DMS53 treated with DMSO at 0.1 percent for 48 hours (cell line): ENCODE measurements around the gene DOCK4.

Experiments
- DNase-seq: peaks from one replicate; lab custom pipeline; 2025; ENCODE audit not compliant: unreplicated experiment; lab: John Stamatoyannopoulos, UW

DOCK4 gene

DNA sequence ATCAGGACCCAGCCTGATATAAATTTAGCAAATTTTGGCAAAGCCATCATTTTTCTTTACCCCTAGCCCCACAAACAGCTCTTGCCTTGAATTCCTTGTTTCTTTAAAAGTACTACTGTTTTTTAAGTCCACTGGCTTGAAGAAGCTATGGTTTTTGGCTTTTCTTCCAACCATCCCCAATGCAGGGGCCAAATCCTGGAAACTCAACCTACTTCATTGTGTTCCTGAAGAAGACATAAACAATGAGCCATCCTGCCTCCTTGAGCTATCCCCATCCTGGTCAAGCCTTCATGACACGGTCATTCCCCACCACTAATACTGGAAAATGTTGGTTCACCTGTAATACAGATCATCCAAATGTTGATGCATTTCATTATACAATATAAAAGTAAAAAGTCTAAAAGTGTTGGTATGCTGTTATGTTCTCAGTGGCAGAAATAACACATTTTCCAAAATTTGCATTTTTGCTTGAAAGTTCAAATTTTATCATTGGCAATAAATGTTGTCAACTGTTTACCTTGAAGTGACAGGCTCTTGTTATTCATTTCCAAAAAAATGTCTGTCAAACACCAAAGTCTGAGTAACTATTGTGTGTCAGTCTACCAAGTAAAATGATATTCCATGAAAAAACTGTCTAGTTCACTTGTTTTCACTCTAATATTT is 92.2 kb downstream of the DOCK4 start:
- no peak for DNase-seq

DNA sequence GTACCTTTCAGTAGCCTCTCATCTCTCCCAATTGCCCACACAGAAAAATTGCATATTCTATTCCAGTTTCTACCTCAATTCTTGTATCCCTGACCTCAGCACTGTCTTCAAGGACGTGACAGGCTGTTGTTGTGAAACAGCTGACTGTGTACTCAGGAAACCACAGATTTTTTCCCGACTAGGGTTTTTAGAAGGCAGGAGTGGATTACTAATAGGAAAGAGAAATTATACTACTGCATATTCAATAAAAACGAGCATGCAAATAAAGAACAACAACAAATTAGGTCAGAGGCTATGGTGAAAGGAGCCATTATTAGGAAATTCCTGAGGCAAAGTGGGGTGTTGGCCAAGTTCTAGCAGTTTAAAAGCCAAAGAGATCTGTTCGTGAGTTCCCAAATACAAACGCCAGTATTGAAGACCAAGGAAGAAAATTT is 93.4 kb downstream of the DOCK4 start:
- no peak for DNase-seq

DNA sequence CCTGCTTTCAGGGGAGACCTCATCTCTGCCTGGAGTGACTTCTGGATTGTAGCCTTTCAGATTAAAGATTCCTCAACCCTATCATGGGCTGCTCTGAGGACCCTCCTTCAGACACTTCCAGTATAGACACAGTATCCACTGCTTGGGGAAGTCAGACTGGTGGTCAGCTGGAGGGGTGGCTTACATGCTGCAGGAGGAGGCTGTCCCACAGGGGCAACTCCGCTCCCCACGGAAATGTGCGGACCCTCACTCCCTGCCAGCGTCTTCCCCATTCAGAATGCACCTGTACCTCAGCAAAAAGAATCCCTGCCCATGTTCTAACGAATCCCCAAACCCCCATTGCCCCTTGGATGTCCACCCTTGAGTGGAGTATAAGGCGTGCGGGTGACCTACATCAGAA is 95.5 kb downstream of the DOCK4 start:
- DNase-seq, result no peak

DNA sequence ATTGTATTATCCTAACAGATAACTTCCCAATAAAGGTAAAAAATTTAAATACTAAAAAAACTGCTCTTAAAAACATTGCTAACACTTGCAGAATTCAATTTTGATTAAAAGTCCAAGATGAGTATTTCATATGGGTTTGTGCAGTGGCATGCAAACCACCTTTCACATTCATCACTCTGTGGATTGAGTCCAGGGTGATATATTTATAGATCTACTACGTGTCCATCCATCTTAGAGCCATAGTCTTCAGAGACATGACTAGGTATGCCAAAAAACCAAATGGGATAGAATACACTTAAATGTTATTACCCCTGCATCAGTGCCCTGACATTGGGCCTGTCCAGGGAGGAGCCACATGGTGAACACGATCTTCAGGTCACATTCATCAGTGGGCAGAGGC is 96.0 kb downstream of the DOCK4 start:
- no peak for DNase-seq

DNA sequence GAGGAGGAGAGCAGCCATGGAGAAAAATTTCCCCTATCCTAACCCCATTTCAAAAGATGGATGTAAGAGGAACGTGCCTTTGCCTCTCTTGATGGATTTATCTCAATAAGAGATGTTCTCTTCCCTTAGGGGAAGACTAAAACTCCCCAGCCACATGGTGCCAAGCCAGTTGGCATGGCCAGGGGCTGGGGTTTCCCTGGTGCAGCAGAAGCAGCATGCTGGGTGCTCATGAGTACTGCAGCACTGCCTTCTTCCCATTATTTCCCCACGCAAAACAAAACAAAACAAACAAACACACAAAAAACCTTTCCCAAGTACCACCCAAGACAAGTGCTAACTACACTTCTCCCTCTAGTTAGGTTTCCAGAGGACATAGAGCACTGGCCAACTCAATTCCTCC is 97.2 kb downstream of the DOCK4 start:
- no peak for DNase-seq

DNA sequence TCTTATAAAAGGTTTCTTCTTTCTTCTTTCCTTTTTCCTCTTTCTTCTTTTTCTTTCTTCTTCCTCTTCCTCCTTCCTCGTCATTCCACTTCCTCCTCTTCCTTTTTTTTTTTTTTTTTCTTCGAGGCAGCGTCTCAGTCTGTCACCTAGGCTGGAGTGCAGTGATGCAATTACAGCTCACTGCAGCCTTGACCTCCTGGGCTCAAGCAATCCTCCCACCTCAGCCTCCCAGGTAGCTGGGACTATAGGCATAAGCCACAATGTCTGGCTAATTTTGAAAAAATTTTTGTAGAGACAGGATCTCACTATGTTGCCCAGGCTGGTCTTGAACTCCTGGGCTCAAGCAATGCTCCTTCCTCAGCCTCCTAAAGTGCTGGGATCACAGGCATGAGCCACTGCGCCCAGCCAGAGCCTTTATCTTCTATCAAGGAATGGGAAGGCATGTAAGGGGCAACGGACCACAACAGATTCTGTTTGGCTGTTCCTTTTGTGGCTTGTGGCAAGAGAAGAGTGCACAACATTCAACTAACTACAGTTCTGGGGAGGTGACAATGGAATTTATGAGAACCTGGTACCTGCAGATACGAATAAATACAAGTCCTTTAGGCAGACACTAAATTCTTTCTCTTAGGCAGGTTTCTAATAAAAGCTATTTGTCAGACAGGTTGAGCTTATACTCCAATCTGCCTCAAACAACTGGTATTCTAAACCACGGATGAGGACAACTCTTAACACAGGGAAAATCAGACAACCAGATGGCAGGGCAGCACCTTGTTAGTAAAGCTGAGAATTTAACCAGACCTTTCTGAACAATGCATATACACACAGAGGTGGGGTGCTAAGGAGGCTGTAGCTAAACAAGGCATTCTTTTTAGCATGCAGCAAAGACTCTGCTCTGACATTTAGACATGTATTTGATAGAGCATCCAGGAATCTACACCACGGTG is 100.3 kb downstream of the DOCK4 start:
- DNase-seq, result no peak

DNA sequence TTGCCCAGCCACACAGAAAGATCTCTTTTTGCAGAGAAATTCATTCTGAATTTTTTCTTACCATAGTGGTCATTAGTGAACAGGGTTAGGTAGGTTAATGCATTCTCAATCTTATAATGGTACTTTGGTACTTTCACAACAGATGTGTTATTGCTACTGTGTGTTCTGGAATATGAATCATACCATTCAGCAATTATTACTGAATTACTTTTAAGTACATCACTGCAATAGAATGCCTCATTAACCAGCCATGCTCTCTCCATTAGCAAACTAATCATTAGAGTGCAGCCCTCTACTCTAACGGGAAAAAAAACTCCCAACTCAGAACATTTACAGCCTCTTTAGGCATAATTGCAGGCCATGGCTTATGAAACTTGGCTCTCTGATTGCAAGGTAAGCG is 102.1 kb downstream of the DOCK4 start:
- DNase-seq, result no peak

DNA sequence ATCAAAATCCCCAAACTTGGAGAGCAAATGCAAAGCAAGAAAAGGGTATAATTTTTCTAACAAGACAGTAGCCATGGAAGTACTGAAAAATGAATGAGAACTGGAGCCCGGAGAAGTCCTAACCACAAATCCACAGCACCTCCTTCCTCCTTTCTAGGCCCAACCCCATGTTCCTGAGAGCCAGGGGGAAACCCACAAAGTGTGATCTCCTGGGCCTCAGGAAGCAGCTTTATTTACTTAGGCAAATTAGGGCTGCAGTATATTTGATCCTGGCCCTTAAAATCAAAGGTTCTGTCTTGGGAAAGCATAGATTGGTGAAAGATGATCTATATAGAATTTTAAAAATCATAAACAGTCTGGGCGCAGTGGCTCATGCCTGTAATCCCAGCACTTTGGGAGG is 103.0 kb downstream of the DOCK4 start:
- DNase-seq, result peak; percentile 54

DNA sequence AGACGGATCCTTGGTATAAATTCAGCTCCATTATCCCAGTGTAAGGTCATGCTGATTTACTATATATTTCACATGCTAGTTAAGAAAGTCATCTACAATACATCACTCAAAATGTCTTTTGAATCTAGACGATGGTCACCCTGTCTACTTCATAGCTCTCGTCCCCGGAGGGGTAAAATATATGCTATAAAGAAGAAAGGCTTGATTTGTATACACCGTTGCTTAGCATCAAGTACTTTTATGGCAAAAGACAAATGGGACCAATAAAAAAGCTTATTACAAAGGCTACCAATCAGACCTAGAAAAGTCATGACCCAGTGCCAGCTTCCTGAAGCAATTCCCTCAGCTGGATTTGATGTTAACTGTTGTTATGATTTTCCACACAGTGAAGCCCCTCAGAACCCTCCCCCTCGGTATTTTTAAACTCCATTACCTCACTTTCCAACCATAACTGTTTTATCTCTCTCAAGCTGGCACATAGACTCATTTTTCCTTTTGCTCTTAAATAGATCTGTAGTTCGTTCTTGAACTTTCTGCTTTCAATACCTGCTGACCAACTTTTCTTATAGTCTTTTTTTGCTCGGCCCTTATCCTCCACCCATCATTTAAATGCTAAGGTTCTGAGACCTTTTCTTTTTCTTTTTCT is 104.9 kb downstream of the DOCK4 start:
- DNase-seq, result no peak

DNA sequence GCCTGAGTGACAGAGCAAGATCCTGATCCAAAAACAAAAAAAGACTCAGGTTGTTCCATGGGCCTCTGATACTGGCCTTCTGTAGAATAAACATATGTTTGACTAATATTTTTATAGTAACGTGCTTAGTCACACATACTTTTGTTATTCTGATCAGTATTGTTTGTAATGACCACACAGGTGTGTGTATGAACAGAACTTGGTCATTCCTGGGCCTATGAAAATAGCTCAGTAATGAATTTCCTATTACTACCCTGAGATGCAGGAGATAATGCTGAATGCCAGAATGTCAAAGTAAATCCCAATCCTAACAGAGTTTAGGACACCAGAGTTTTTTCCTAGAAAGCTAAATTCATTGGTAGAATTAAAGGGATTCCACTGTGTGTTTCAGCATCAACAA is 108.7 kb downstream of the DOCK4 start:
- no peak for DNase-seq

DNA sequence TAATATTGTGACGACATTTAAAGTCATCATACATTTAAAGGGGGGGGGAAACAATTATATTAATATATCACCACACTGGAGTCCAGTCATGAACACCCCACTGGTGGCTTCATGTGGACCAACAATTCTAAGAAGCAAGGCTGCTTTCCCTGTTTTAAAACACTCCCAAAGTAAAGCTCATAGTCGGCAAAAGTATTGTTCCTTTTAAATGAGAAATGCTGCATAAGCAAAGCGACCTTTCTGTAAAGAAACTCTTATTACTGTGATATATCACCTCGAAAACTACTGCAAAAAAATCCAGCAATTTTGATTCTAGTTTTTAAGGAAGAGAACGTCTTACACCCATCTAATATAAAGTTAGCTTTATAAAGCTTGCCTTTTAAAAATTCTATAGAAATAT is 112.8 kb downstream of the DOCK4 start:
- DNase-seq, result no peak

DNA sequence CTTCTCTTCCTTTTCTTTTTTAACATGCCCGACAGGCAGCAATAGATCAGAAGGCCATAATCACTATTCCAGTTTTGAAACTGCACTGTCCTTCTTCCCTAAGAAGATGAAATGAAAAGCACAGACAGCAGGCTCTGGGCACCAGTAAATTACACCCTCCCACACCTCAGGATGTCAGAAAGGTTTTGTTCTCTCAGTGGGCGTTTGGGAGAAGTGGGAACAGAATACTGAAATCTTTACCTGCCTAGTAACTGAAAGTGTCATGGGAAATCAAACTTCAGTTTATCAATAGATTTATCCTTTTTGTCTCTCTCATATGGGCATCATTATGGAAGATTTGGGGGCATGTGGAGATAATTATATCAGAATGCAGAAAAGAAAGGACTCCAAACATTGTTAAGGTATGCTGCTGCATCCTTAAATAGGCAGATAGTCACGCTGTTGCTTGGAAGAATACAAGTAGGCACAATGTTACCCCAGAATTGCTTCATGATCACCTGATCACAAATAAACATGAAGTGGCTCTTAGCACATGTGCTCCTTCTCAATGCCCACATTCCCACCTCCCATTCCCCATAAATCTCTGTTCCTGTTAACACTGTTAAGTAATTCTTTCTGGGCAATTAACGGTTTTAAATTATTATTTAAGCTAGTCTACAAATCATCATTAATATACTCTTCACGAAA is 113.3 kb downstream of the DOCK4 start:
- no peak for DNase-seq

DNA sequence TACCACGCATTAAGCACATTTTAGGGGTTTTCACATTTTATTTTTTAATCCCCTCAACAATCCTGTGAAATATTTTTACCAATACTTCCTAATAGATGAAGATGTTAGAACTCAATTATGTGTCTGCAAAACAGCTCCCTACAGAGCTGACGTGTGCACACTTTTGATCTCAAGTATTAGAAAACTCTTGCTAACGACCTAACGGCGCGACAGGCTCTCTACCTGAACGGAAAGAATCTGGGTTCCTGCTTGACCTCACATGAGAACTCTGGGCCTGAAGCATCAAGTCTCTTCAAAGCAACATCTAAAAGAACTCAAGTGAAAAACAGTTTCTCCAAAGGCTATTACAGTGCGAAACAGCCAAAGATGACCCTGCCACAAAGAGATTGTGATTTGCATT is 113.9 kb downstream of the DOCK4 start:
- DNase-seq, result peak; percentile 54

DNA sequence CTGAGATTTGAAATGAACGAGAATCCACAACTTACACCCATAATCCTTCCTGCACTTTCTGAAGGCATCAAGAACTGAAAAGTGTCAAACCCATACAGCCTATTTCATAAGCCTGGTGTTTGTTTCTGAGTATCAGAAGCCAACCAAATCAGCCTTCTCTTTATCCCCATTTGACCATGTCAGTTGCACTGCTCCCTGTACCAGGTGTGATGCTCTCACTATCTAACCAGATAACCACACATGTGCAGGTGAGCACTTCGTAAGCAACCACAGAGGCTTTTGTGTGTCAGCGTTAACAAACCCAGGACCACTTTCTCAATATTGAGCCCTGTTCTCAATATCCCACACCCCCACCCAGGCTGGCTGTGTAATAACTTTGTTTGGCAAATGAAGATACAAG is 114.4 kb downstream of the DOCK4 start:
- peak; percentile 36 for DNase-seq

DNA sequence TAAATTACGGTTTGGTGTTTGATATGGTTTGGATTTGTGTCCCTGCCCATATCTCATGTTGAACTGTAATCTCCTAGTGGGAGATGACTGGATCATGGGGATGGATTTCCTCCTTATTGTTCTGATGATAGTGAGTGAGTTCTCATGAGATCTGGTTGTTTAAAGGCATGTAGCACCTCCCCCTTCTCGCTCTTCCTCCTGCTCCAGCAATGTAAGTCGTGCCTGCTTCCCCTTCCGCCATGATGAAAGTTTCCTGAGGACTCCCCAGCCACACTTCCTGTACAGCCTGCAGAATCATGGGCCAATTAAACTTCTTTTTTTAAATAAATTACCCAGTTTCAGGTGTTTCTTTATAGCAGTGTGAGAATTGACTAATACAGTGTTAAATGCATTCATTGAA is 116.6 kb downstream of the DOCK4 start:
- no peak for DNase-seq

DNA sequence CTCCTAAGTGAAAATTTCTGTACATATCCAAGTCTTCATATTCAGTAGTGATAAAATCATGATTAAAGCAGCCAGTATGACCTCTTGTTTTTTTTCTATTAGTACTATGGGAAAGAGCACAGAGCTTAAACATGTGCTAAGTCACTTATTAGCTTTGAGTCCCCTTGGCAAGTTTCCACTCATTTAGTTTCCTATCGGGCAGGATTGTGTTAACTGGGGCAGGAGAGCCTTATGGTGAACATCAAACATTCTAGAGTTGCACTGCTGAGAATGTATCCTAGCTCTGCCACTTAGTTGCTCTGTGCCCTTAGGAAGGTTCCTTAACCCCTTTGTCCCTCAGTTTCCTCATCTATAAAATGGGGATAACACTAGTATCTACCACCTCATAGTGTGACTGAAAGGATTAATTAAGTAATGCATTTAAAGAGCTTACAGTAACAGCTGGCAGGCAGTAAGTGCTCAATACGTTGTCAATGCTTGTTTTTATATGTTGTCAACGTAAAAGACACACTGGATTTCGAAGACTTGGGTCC is 117.6 kb downstream of the DOCK4 start:
- DNase-seq, result no peak

DNA sequence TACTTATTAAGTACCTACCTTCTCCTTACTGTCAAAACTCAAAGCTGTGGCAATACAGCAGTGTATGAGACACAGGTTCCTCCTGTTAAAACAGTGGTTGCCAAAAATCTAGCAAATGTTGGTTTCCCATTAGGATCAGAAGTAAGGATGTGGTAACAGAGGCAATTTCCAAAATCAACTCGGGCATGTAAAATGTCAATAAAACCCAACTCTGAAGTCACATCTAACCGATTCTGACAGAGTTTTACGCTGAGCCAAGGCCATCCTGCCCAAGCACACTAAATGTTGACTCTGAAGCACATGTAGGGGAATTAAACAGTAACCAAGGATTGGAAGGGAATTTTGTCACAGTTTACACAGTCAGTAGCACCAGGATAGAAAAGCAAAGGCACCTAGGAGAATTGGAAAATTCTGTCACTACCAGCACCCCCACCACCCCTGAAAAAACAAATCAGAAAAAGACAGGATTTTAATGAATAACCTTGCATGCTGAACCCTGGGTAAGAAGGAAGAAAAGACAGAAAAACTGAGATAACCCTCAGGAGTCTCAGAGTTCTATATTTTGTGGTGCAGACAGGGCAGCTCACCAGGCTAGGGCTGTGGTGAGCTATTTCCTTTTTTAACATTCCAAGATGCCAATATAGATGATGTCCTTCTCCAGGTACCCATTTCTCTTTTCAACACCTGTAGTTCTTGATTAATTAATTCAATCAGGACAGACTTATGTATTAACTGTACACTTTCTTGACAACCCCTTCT is 119.5 kb downstream of the DOCK4 start:
- DNase-seq, result peak; percentile 39

DNA sequence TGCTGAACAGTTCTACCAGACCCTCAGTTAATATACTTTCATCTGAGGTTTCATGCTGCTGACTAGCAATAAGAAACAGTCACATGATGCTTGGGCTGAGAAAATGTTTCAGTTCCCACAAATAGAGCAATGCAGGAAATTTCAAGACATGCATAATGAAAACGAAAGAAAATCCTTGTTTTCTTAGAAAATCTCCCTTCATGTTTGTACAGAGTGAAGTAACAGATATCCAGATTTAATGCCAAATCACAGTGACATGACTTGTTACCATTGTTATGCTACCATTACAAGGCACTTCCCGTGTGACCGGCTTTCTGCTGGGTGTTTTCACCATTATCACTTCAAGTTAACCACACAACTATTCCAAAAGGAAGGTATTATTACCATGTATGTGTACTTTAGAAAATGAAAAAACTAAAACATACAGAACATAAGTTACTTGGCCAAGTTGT is 121.7 kb downstream of the DOCK4 start:
- no peak for DNase-seq

DNA sequence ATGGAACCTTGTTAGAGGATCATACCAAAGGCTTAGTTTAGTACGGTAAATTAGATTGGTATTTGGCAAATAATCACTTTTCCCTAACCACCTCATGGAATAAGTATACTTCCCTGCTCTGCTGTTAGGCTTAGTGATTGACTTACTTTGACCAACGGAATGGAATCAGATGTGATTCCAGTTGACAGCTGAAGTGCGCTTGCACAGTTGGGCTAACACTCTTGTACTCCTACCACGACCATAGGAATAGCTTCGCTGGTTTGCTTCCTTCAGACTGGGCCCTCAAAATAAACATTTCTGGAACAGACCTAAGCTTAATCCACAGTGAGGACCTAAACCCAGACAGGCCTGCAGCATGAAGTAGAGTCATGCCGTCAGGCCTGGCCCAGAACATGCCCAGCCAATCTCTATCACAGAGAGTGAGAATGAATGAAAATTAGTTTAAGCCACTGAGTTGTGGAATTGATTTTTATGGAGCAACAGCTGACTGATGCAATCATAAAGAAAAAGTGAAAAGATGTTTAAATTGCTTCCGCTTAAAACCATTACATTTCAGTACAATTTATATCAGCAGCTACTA is 122.3 kb downstream of the DOCK4 start:
- DNase-seq, result no peak

DNA sequence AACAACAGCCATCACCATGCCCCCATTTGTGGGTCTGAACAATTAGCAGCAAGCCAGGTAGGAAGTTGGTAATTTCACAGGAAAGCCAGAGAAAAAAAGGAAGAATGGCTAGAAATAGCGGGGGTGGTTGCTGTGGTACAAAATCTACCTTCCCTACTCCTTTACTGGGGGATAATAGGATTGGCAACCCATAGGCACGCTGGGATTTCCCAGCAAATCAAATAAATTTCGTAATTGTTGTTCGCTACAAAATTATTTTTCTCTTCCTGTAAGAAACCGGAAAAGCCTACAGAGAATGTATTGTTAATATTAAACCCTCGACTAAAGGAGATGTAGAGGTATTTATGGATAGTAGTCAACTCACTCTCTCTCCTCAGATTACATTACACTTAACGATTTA is 123.9 kb downstream of the DOCK4 start:
- no peak for DNase-seq
